Measurements from ENCODE around the gene LRRC47. TPM values are rescaled to one million over a fixed set of nuclear protein-coding genes. Genes with fewer than 3 reads are reported as not detected.

LRRC47 gene
- total RNA-seq, 5 donors from 2014 or later (not counting 1 experiment from before 2014, with no cell fraction given), result 37.3 to 49.1 (median 44.5) TPM

GRCh38 chr1:3761296-3762010, 34.8 kb downstream of the LRRC47 start:
- no peaks in the 10 kb centered on the region for H3K9me3 ChIP-seq
- ATAC-seq (replicated peaks in 1 of 4), result no peak
- H3K36me3 Mint-ChIP-seq, result no peaks in the 10 kb centered on the region
- no peak overlapping the region for H3K4me3 ChIP-seq (ENCODE audit: control insufficient read depth in 1 of 2, extremely low read depth in 1 of 2, low read length in 1 of 2)
- no peaks in the 10 kb centered on the region for H3K36me3 ChIP-seq (ENCODE audit: control insufficient read depth in 2 of 2, extremely low read depth in 1 of 2, insufficient read depth in 1 of 2, low read length in 1 of 2)
- no peaks in the 10 kb centered on the region for H3K4me1 Mint-ChIP-seq
- H3K9me3 Mint-ChIP-seq, result peaks cover 0 to 5% (median 4%) of the 10 kb centered on the region in 3 donors
- POLR2A ChIA-PET, result no interaction called here
- WGBS (ENCODE audit: insufficient coverage), result 83% methylated on average over 13 of the region's 17 CpGs
- H3K4me1 ChIP-seq (ENCODE audit: control insufficient read depth in 1 of 2, extremely low read depth in 1 of 2, insufficient read depth in 2 of 2, low read length in 2 of 2), result no peaks in the 10 kb centered on the region
- H3K27ac Mint-ChIP-seq, result no peak overlapping the region
- no peak overlapping the region for H3K4me3 Mint-ChIP-seq
- CTCF ChIA-PET, result no interaction called here
- peaks cover 23 to 31% of the 10 kb centered on the region in 2 donors for H3K27me3 Mint-ChIP-seq
- H3K27ac ChIP-seq (ENCODE audit: low read length), result no peak overlapping the region
- DNase-seq, result no peak
- H3K27me3 ChIP-seq (replicated peaks in 1 of 2; ENCODE audit: control insufficient read depth in 2 of 2, extremely low read depth in 1 of 2, insufficient read depth in 2 of 2, low read length in 1 of 2), result peaks cover 0 to 52% of the 10 kb centered on the region in 2 experiments

DNA sequence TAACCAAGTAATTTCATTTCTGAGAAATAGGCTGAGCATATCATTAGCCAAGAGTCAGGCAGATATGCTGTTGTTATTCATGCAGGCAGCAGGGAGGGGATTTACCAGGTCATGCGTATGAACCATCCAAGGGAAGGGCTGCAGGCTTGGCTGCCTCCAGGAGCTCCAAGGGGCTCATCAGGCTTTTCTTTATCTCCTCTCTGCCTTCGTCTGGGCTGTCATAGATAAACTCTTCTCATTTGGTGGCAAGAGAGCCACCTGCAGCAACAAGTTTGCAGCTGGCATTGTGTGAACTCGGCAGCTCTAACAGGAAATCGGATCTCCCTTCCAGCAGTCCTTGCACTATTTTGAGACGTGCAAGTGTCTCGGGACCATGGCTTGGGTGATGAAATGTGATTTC, 36.5 kb downstream of the LRRC47 start:
- Histone ChIP-seq H3K4me3 (ENCODE audit: control insufficient read depth in 1 of 2, extremely low read depth in 1 of 2, low read length in 1 of 2) (no peak overlapping the region), H3K9me3 (no peaks in the 10 kb centered on the region), H3K4me1 (ENCODE audit: control insufficient read depth in 1 of 2, extremely low read depth in 1 of 2, insufficient read depth in 2 of 2, low read length in 2 of 2) (no peaks in the 10 kb centered on the region), H3K36me3 (ENCODE audit: control insufficient read depth in 2 of 2, extremely low read depth in 1 of 2, insufficient read depth in 1 of 2, low read length in 1 of 2) (no peaks in the 10 kb centered on the region), H3K27ac (ENCODE audit: low read length) (no peak overlapping the region), H3K27me3 (replicated peaks in 1 of 2; ENCODE audit: control insufficient read depth in 2 of 2, extremely low read depth in 1 of 2, insufficient read depth in 2 of 2, low read length in 1 of 2) (peaks cover 0 to 62% of the 10 kb centered on the region in 2 experiments)
- ChIA-PET POLR2A (no interaction called here), CTCF (no interaction called here)
- ATAC-seq (replicated peaks in 1 of 4) (no peak), DNase-seq (no peak)
- no peaks in the 10 kb centered on the region for H3K36me3 Mint-ChIP-seq
- 50% methylated on average over 2 of the region's 6 CpGs for WGBS (ENCODE audit: insufficient coverage)
- H3K27ac Mint-ChIP-seq, result no peak overlapping the region
- no peaks in the 10 kb centered on the region for H3K4me1 Mint-ChIP-seq
- H3K9me3 Mint-ChIP-seq, result peaks cover 0 to 5% (median 4%) of the 10 kb centered on the region in 3 donors
- H3K27me3 Mint-ChIP-seq, result peaks cover 23 to 34% of the 10 kb centered on the region in 2 donors
- H3K4me3 Mint-ChIP-seq, result no peak overlapping the region

DNA sequence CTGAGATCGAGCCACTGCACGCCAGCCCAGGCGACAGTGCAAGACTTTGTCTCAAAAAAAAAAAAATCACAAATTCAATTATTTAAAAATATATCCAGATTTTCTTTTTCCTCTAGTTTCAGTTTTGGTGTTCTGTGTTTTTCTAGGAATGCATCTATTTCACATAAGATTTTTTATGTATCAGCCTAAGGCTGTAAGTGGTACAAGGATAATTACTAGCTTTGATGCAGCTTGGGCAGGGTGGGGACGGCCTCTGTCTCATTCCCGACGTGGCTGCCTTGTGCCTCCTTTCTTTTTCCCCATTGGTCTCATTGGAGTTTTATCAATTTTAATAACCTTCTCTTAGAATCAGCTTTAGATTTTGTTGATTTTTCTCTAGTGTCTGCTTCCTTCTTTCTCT, 37.1 kb downstream of the LRRC47 start:
- Mint-ChIP-seq H3K27ac (no peak overlapping the region), H3K36me3 (no peaks in the 10 kb centered on the region), H3K27me3 (peaks cover 23 to 34% of the 10 kb centered on the region in 2 donors), H3K4me1 (no peaks in the 10 kb centered on the region), H3K4me3 (no peak overlapping the region), H3K9me3 (peaks cover 0 to 5% (median 4%) of the 10 kb centered on the region in 3 donors)
- no peaks in the 10 kb centered on the region for H3K36me3 ChIP-seq (ENCODE audit: control insufficient read depth in 2 of 2, extremely low read depth in 1 of 2, insufficient read depth in 1 of 2, low read length in 1 of 2)
- POLR2A ChIA-PET, result interaction anchor here in 1 of 2 donors (0.8 kb wide), 1 partner anchor 10 kb away, joined by 3 read pairs; no protein-coding TSS in a partner anchor
- no peak for DNase-seq
- no peaks in the 10 kb centered on the region for H3K9me3 ChIP-seq
- ATAC-seq (replicated peaks in 1 of 4), result no peak
- H3K27me3 ChIP-seq (replicated peaks in 1 of 2; ENCODE audit: control insufficient read depth in 2 of 2, extremely low read depth in 1 of 2, insufficient read depth in 2 of 2, low read length in 1 of 2), result peaks cover 0 to 65% of the 10 kb centered on the region in 2 experiments
- no peak overlapping the region for H3K27ac ChIP-seq (ENCODE audit: low read length)
- CTCF ChIA-PET, result interaction anchor here in 1 of 2 donors (0.8 kb wide), 1 partner anchor 145 kb away, joined by 3 read pairs; no protein-coding TSS in a partner anchor
- H3K4me3 ChIP-seq (ENCODE audit: control insufficient read depth in 1 of 2, extremely low read depth in 1 of 2, low read length in 1 of 2), result no peak overlapping the region
- H3K4me1 ChIP-seq (ENCODE audit: control insufficient read depth in 1 of 2, extremely low read depth in 1 of 2, insufficient read depth in 2 of 2, low read length in 2 of 2), result no peaks in the 10 kb centered on the region
- WGBS (ENCODE audit: insufficient coverage), result no CpG with 5 or more reads among the region's 6 CpGs

GRCh38 chr1:3756394-3756793, 39.9 kb downstream of the LRRC47 start:
- H3K9me3 ChIP-seq, result no peaks in the 10 kb centered on the region
- no peaks in the 10 kb centered on the region for H3K4me1 ChIP-seq (ENCODE audit: control insufficient read depth in 1 of 2, extremely low read depth in 1 of 2, insufficient read depth in 2 of 2, low read length in 2 of 2)
- Mint-ChIP-seq H3K27me3 (peaks cover 22 to 33% of the 10 kb centered on the region in 2 donors), H3K36me3 (no peaks in the 10 kb centered on the region), H3K27ac (no peak overlapping the region), H3K4me1 (no peaks in the 10 kb centered on the region), H3K4me3 (no peak overlapping the region), H3K9me3 (peaks cover 0 to 5% (median 4%) of the 10 kb centered on the region in 3 donors)
- H3K36me3 ChIP-seq (ENCODE audit: control insufficient read depth in 2 of 2, extremely low read depth in 1 of 2, insufficient read depth in 1 of 2, low read length in 1 of 2), result no peaks in the 10 kb centered on the region
- ChIA-PET POLR2A (interaction anchor here in 1 of 2 donors (0.6 kb wide), 1 partner anchor 272 kb away, joined by 4 read pairs; no protein-coding TSS in a partner anchor), CTCF (interaction anchor here in 1 of 2 donors (0.6 kb wide), 1 partner anchor 272 kb away, joined by 3 read pairs; no protein-coding TSS in a partner anchor)
- 78% methylated on average over 21 of the region's 21 CpGs for WGBS (ENCODE audit: insufficient coverage)
- no peak for DNase-seq
- ATAC-seq (replicated peaks in 1 of 4), result no peak
- peaks cover 0 to 63% of the 10 kb centered on the region in 2 experiments for H3K27me3 ChIP-seq (replicated peaks in 1 of 2; ENCODE audit: control insufficient read depth in 2 of 2, extremely low read depth in 1 of 2, insufficient read depth in 2 of 2, low read length in 1 of 2)
- no peak overlapping the region for H3K27ac ChIP-seq (ENCODE audit: low read length)
- no peak overlapping the region for H3K4me3 ChIP-seq (ENCODE audit: control insufficient read depth in 1 of 2, extremely low read depth in 1 of 2, low read length in 1 of 2)

DNA sequence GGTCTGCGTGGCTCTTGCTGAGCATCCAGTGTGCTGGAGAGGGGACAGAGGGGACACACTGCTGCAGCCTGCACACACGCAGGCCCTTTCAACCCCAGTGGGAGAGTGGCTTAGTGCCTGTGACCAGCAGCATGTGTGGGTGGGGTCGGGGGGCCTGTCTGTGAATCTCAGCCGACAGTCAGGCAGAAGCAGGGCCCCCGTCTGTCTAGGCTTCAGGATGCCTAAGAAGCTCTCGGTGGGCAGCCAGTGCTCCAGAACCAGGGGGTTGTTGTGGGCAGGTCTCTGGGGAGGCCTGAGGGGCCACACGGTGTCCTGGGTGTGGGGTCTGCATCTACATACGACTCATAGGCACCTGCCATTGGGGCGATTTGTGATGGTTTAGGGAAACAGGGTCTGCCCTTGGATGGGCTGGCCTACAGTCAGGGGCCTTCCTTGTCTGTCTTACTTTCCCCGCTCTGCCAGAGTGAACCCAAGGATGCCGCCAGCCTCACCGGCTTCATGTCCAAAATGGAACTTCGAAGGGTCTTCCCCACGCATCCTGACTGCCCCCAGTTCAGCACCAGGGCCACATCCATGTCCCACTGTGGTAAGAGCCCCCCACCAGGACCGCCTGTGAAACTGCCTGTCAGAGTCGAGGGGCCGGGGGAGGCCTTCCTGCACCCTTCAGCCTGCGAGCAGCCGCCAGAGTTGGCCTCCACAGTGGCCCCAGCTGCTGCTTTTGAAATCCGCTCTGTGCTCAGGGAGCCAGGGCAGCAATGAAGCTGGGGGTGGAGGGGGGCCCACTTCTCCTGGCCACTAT, 42.4 kb downstream of the LRRC47 start:
- Histone ChIP-seq H3K4me1 (ENCODE audit: control insufficient read depth in 1 of 2, extremely low read depth in 1 of 2, insufficient read depth in 2 of 2, low read length in 2 of 2) (no peaks in the 10 kb centered on the region), H3K27ac (ENCODE audit: low read length) (no peak overlapping the region), H3K36me3 (ENCODE audit: control insufficient read depth in 2 of 2, extremely low read depth in 1 of 2, insufficient read depth in 1 of 2, low read length in 1 of 2) (no peaks in the 10 kb centered on the region), H3K4me3 (ENCODE audit: control insufficient read depth in 1 of 2, extremely low read depth in 1 of 2, low read length in 1 of 2) (no peak overlapping the region), H3K9me3 (no peaks in the 10 kb centered on the region), H3K27me3 (replicated peaks in 1 of 2; ENCODE audit: control insufficient read depth in 2 of 2, extremely low read depth in 1 of 2, insufficient read depth in 2 of 2, low read length in 1 of 2) (peaks cover 0 to 49% of the 10 kb centered on the region in 2 experiments)
- Mint-ChIP-seq H3K4me3 (no peak overlapping the region), H3K27ac (no peak overlapping the region), H3K9me3 (no peaks in the 10 kb centered on the region), H3K36me3 (no peaks in the 10 kb centered on the region), H3K4me1 (no peaks in the 10 kb centered on the region), H3K27me3 (peaks cover 0 to 14% of the 10 kb centered on the region in 2 donors)
- CTCF ChIA-PET, result interaction anchor here in 1 of 2 donors (0.7 kb wide), 1 partner anchor 32 kb away, joined by 12 read pairs; no protein-coding TSS in a partner anchor
- DNase-seq, result no peak
- no peak for ATAC-seq (replicated peaks in 1 of 4)
- 87% methylated on average over 18 of the region's 20 CpGs for WGBS (ENCODE audit: insufficient coverage)
- POLR2A ChIA-PET, result no interaction called here

- no peak within 1 kb of the TSS for H3K4me3 ChIP-seq (ENCODE audit: control insufficient read depth in 1 of 2, extremely low read depth in 1 of 2, low read length in 1 of 2)
- Mint-ChIP-seq H3K9me3 (no peaks in the 10 kb centered on the region), H3K4me3 (no peak within 1 kb of the TSS), H3K27me3 (peaks cover 0 to 14% of the 10 kb centered on the region in 2 donors), H3K36me3 (no peaks in the 10 kb centered on the region), H3K27ac (no peak within 1 kb of the TSS), H3K4me1 (peaks cover 9 to 10% (median 10%) of the 10 kb centered on the region in 3 donors)
- H3K27ac ChIP-seq (ENCODE audit: low read length), result no peak within 1 kb of the TSS
- no peak for ATAC-seq (replicated peaks in 1 of 4)
- CTCF ChIA-PET, result no interaction called here
- WGBS (ENCODE audit: insufficient coverage), result 78% methylated on average over 17 of the region's 17 CpGs
- DNase-seq, result no peak
- H3K4me1 ChIP-seq (ENCODE audit: control insufficient read depth in 1 of 2, extremely low read depth in 1 of 2, insufficient read depth in 2 of 2, low read length in 2 of 2), result peaks cover 2 to 8% of the 10 kb centered on the region in 2 experiments
- H3K27me3 ChIP-seq (replicated peaks in 1 of 2; ENCODE audit: control insufficient read depth in 2 of 2, extremely low read depth in 1 of 2, insufficient read depth in 2 of 2, low read length in 1 of 2), result peaks cover 0 to 43% of the 10 kb centered on the region in 2 experiments
- no peaks in the 10 kb centered on the region for H3K9me3 ChIP-seq
- H3K36me3 ChIP-seq (ENCODE audit: control insufficient read depth in 2 of 2, extremely low read depth in 1 of 2, insufficient read depth in 1 of 2, low read length in 1 of 2), result no peaks in the 10 kb centered on the region
- POLR2A ChIA-PET, result no interaction called here
These were observed 43.8 kb downstream of the LRRC47 start, which contains the start of gene CCDC27 for GRCh38 chr1:3752400-3752945. Gene CCDC27, plus strand, starts transcription at chr1:3752450. Its CDS starts 32 bp downstream, at chr1:3752482.

All from T-cell (primary cell).